ENCODE measurements around the gene TRMT2B. TPM values are rescaled to one million over a fixed set of nuclear protein-coding genes. Genes with fewer than 3 reads are reported as not detected.

Gene TRMT2B
- total RNA-seq, 1 experiment from 2014 or later: 39.7 TPM

DNA sequence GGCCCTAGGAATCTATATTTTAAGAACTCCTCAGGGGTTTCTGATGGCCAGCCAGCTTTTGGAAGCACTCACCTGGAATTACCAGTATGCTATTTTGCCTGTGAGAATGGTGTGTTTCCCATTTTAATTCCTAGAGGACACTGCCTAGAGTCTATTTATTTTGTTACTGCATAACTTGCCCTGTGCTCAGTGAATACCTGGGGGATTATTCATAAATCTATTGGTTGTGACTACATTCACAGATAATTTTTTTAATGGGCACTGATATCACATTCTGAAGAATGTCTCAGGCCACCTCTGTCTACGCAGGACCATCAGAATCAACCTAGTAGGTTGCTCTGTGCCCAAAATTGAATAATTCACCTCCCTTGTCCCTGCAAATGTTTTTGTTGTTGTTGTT is 75.7 kb downstream of the TRMT2B start:
- H3K4me3 ChIP-seq (ENCODE audit: low read depth in 2 of 2, low read length in 2 of 2): no peak overlapping the region
- H3K27me3 ChIP-seq (ENCODE audit: control insufficient read depth, insufficient read depth, low read length): no peaks in the 10 kb centered on the region
- no TSS peak for BruUV-seq (replicated peaks)
- ChIA-PET POLR2A (no interaction called here), CTCF (no interaction called here)
- no peaks in the 10 kb centered on the region for H3K4me1 ChIP-seq (ENCODE audit: control insufficient read depth, insufficient read depth, low read length)
- no peak for ATAC-seq
- no peak for DNase-seq (ENCODE audit: low read depth, low spot score)
- intact Hi-C loops (cut with micrococcal nuclease; ENCODE audit: unreplicated experiment) (no loop called here), in situ Hi-C loops (cut with HindIII; ENCODE audit: low pct_unique_long_range_greater_than_20kb, low sequenced_read_pairs) (no loop called here)
- no peaks in the 10 kb centered on the region for H3K36me3 ChIP-seq (ENCODE audit: control insufficient read depth, insufficient read depth, low read length)
- no peaks in the 10 kb centered on the region for H3K9me3 ChIP-seq (ENCODE audit: control insufficient read depth, insufficient read depth, low read depth, low read length)
- no peak overlapping the region for H3K27ac ChIP-seq (ENCODE audit: low read length)
- no peak for TF ChIP-seq REST (IDR thresholded peaks at IDR 0.05; ENCODE audit: insufficient read depth in 1 of 2, low read depth in 2 of 2, low read length in 1 of 2)
- no peak for TF ChIP-seq SIN3A (IDR thresholded peaks at IDR 0.05; ENCODE audit: borderline replicate concordance, insufficient read depth, low read depth, low read length)
- no peak for TF ChIP-seq POLR2AphosphoS5 (IDR thresholded peaks at IDR 0.05; ENCODE audit: low read depth, low read length)

DNA sequence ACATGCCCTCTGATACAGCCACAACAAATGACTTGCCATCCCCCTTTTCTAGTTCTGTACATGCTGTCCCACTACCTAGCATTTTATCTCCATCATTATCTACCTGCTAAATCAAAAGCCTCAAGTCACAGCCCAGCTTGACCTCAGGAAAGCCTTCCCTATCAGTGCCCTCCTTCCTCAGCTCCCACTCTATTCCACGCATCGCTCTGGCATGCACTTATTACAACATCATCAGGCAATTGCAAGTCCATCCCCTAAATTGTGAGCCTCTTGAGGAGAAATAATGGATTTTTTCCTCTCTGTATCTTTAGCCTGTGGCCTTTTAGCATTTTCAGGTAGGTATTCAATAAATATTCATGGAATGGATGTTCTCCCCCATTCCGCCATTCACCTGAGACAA is 76.7 kb downstream of the TRMT2B start:
- Histone ChIP-seq H3K27me3 (ENCODE audit: control insufficient read depth, insufficient read depth, low read length) (no peaks in the 10 kb centered on the region), H3K27ac (ENCODE audit: low read length) (no peak overlapping the region), H3K36me3 (ENCODE audit: control insufficient read depth, insufficient read depth, low read length) (no peaks in the 10 kb centered on the region), H3K4me1 (ENCODE audit: control insufficient read depth, insufficient read depth, low read length) (no peaks in the 10 kb centered on the region), H3K4me3 (ENCODE audit: low read depth in 2 of 2, low read length in 2 of 2) (no peak overlapping the region), H3K9me3 (ENCODE audit: control insufficient read depth, insufficient read depth, low read depth, low read length) (no peaks in the 10 kb centered on the region)
- DNase-seq (ENCODE audit: low read depth, low spot score) (no peak), ATAC-seq (no peak)
- ChIA-PET CTCF (no interaction called here), POLR2A (no interaction called here)
- intact Hi-C loops (cut with micrococcal nuclease; ENCODE audit: unreplicated experiment): no loop called here
- no TSS peak for BruUV-seq (replicated peaks)
- in situ Hi-C loops (cut with HindIII; ENCODE audit: low pct_unique_long_range_greater_than_20kb, low sequenced_read_pairs): no loop called here
- TF ChIP-seq POLR2AphosphoS5 (IDR thresholded peaks at IDR 0.05; ENCODE audit: low read depth, low read length) (no peak), REST (IDR thresholded peaks at IDR 0.05; ENCODE audit: insufficient read depth in 1 of 2, low read depth in 2 of 2, low read length in 1 of 2) (no peak), TCF7L2 (IDR thresholded peaks at IDR 0.05; ENCODE audit: low read depth, low read length) (no peak), SIN3A (IDR thresholded peaks at IDR 0.05; ENCODE audit: borderline replicate concordance, insufficient read depth, low read depth, low read length) (no peak)
- TF ChIP-seq, protein P1, sequence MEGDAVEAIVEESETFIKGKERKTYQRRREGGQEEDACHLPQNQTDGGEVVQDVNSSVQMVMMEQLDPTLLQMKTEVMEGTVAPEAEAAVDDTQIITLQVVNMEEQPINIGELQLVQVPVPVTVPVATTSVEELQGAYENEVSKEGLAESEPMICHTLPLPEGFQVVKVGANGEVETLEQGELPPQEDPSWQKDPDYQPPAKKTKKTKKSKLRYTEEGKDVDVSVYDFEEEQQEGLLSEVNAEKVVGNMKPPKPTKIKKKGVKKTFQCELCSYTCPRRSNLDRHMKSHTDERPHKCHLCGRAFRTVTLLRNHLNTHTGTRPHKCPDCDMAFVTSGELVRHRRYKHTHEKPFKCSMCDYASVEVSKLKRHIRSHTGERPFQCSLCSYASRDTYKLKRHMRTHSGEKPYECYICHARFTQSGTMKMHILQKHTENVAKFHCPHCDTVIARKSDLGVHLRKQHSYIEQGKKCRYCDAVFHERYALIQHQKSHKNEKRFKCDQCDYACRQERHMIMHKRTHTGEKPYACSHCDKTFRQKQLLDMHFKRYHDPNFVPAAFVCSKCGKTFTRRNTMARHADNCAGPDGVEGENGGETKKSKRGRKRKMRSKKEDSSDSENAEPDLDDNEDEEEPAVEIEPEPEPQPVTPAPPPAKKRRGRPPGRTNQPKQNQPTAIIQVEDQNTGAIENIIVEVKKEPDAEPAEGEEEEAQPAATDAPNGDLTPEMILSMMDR (IDR thresholded peaks at IDR 0.05): no peak

Data from Panc1 (cell line).